Ishikawa (cell line): ENCODE measurements around the gene PI4K2B.

Experiments used
- CEBPB ChIP-seq: IDR thresholded peaks from 2 replicates; pipeline ENCODE4 v1.6.1; 2012
- CREB1 ChIP-seq: IDR thresholded peaks from 2 replicates; pipeline ENCODE4 v1.6.1; 2012; ENCODE audit warnings: low read depth
- EGR1 ChIP-seq: IDR thresholded peaks from 2 replicates; pipeline ENCODE4 v1.6.1; 2012
- EP300 ChIP-seq: IDR thresholded peaks from 2 replicates; pipeline ENCODE4 v1.6.1; 2012; ENCODE audit warnings: borderline replicate concordance
- FOXM1 ChIP-seq: IDR thresholded peaks from 2 replicates; pipeline ENCODE4 v1.6.1; 2012; ENCODE audit warnings: low read depth, borderline replicate concordance
- NFIC ChIP-seq: IDR thresholded peaks from 2 replicates; pipeline ENCODE4 v1.6.1; 2012
- RAD21 ChIP-seq: IDR thresholded peaks from 2 replicates; pipeline ENCODE4 v1.6.1; 2012; ENCODE audit warnings: low read depth
- REST ChIP-seq: IDR thresholded peaks from 2 replicates; pipeline ENCODE4 v1.6.1; 2012; ENCODE audit warnings: low read depth, mild to moderate bottlenecking
- TAF1 ChIP-seq: IDR thresholded peaks from 2 replicates; pipeline ENCODE4 v1.6.1; 2012; ENCODE audit warnings: low read depth, mild to moderate bottlenecking
- TCF12 ChIP-seq: IDR thresholded peaks from 2 replicates; pipeline ENCODE4 v1.6.1; 2012; ENCODE audit warnings: low read depth
- TEAD4 ChIP-seq: IDR thresholded peaks from 2 replicates; pipeline ENCODE4 v1.6.1; 2012
- YY1 ChIP-seq: IDR thresholded peaks from 2 replicates; pipeline ENCODE4 v1.6.1; 2012; ENCODE audit warnings: low read depth
- ZBTB7A ChIP-seq: IDR thresholded peaks from 2 replicates; pipeline ENCODE4 v1.6.1; 2012; ENCODE audit warnings: low read depth
- TF ChIP-seq, protein P1 (sequence below): IDR thresholded peaks from 2 replicates; pipeline ENCODE4 v1.6.1; 2012
- TF ChIP-seq, protein P2 (sequence below): IDR thresholded peaks from 2 replicates; pipeline ENCODE4 v1.6.1; 2012

The PI4K2B gene

DNA sequence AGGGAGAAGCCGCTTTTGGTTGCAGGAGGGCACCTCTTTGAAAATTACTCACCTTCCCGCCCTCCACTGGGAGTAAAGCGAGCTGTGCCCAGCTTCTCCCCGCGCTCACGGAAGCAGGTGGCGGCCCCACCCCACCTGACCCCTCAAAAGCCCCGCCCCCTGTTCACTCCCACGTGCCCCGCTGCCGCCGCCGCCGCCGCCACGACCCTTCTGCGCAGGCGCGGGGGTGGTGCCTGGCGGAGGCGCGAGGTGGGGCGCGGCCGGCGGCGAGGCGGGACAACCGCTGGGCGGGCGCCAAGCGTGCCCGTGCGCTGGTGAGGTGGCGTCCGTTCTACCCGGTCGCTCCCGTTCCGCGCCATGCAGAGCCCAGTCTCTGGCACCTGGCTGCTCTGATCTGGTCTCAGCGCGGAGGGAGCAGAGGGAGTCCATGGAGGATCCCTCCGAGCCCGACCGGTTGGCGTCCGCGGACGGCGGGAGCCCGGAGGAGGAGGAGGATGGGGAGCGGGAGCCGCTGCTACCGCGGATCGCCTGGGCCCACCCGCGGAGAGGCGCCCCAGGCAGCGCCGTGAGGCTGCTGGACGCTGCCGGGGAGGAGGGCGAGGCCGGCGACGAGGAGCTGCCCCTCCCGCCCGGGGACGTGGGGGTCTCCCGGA lies at the start of gene PI4K2B:
Gene PI4K2B, plus strand, starts transcription at position 297 of the 653 bp plus-strand sequence. Its CDS starts 131 bp downstream, at position 428.
- TF ChIP-seq YY1 (0 out of 2 replicates have a peak, but pooled peaks have one; percentile 62), FOXM1 (no peak), CEBPB (no peak), REST (no peak), TCF12 (no peak; the same call in 1 of the 2 replicates), TEAD4 (peak; percentile 26; the same call in 1 of the 2 replicates), NFIC (peak; percentile 70), ZBTB7A (no peak), RAD21 (peak; percentile 7; the same call in 1 of the 2 replicates), EP300 (no peak; the same call in 1 of the 2 replicates), CREB1 (no peak), TAF1 (peak; percentile 82), EGR1 (peak; percentile 24; the same call in 1 of the 2 replicates)
- TF ChIP-seq, protein P1, sequence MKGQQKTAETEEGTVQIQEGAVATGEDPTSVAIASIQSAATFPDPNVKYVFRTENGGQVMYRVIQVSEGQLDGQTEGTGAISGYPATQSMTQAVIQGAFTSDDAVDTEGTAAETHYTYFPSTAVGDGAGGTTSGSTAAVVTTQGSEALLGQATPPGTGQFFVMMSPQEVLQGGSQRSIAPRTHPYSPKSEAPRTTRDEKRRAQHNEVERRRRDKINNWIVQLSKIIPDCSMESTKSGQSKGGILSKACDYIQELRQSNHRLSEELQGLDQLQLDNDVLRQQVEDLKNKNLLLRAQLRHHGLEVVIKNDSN: peak; percentile 89
- TF ChIP-seq, protein P2, sequence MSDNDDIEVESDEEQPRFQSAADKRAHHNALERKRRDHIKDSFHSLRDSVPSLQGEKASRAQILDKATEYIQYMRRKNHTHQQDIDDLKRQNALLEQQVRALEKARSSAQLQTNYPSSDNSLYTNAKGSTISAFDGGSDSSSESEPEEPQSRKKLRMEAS: peak; percentile 81

GRCh38 chr4:25184056-25184455 lies 49.8 kb upstream of the PI4K2B start:
- no peak for TF ChIP-seq CEBPB
- no peak for TF ChIP-seq EGR1

- no peak for TF ChIP-seq TAF1
- no peak for TF ChIP-seq CREB1
- no peak for TF ChIP-seq REST
- TF ChIP-seq, protein P1: no peak
- no peak for TF ChIP-seq ZBTB7A
- no peak for TF ChIP-seq NFIC
- TF ChIP-seq CEBPB: no peak
- TF ChIP-seq FOXM1: no peak
- TF ChIP-seq RAD21: no peak
- no peak for TF ChIP-seq EGR1
- TF ChIP-seq, protein P2: no peak
- no peak for TF ChIP-seq TCF12
- no peak for TF ChIP-seq TEAD4
- no peak for TF ChIP-seq YY1
- TF ChIP-seq EP300: no peak
Measured at GRCh38 chr4:25190407-25190806, 43.4 kb upstream of the PI4K2B start.

DNA sequence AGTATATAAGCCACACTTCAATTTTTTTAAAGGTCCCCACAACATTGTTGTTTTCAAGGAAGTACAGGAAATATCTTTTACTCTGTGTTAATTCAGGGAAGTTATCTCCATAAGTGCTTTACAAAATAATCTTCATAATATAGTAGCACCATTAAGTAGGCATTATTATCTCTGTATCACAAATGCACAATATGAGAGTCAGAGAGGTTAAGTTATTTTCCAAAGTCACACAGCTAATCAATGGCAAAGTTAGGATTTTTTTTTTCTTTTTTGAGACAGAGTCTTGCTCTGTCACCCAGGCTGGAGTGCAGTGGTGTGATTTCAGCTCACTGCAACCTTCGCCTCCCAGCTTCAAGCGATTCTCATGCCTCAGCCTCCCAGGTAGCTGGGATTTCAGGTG lies 35.1 kb upstream of the PI4K2B start:
- TF ChIP-seq RAD21 (no peak), EP300 (no peak), REST (no peak), FOXM1 (no peak), TEAD4 (no peak), NFIC (no peak), CREB1 (no peak), CEBPB (no peak), EGR1 (no peak), TCF12 (no peak), YY1 (no peak), ZBTB7A (no peak)
- TF ChIP-seq, protein P2: no peak
